WERI-Rb-1 (cell line): ENCODE data around the gene DAZAP1.

Source experiments
- DNase-seq: peaks from one replicate; pipeline ENCODE4 v3.0.0-alpha.2; 2020
- H3K27ac ChIP-seq: fragments of 250-450 bp; sonication (Bioruptor Pico); 2 replicates; pipeline ENCODE4 v1.5.1; 2020; ENCODE audit warnings: mild to moderate bottlenecking, moderate library complexity
- H3K27me3 ChIP-seq: fragments of 250-450 bp; sonication (Bioruptor Pico); 2 replicates; pipeline ENCODE4 v1.5.1; 2021; ENCODE audit warnings: mild to moderate bottlenecking, low read depth, moderate library complexity; ENCODE audit not compliant: insufficient read depth, severe bottlenecking
- H3K36me3 ChIP-seq: fragments of 250-450 bp; sonication (Bioruptor Pico); 2 replicates; pipeline ENCODE4 v1.5.1; 2020; ENCODE audit warnings: mild to moderate bottlenecking, moderate library complexity
- H3K4me3 ChIP-seq: 2 replicates; pipeline ENCODE4 v1.5.1; 2011; ENCODE audit warnings: low read depth, mild to moderate bottlenecking, control low read depth, low read length
- H3K9me3 ChIP-seq: fragments of 250-450 bp; sonication (Bioruptor Pico); 2 replicates; pipeline ENCODE4 v1.5.1; 2021; ENCODE audit warnings: mild to moderate bottlenecking, moderate library complexity; ENCODE audit not compliant: severe bottlenecking
- TF ChIP-seq, protein P1 (sequence below): IDR thresholded peaks from 2 replicates; pipeline ENCODE4 v1.5.1; 2011; ENCODE audit warnings: low read depth, mild to moderate bottlenecking, control low read depth, inconsistent platforms, low read length

The DAZAP1 gene

DNA sequence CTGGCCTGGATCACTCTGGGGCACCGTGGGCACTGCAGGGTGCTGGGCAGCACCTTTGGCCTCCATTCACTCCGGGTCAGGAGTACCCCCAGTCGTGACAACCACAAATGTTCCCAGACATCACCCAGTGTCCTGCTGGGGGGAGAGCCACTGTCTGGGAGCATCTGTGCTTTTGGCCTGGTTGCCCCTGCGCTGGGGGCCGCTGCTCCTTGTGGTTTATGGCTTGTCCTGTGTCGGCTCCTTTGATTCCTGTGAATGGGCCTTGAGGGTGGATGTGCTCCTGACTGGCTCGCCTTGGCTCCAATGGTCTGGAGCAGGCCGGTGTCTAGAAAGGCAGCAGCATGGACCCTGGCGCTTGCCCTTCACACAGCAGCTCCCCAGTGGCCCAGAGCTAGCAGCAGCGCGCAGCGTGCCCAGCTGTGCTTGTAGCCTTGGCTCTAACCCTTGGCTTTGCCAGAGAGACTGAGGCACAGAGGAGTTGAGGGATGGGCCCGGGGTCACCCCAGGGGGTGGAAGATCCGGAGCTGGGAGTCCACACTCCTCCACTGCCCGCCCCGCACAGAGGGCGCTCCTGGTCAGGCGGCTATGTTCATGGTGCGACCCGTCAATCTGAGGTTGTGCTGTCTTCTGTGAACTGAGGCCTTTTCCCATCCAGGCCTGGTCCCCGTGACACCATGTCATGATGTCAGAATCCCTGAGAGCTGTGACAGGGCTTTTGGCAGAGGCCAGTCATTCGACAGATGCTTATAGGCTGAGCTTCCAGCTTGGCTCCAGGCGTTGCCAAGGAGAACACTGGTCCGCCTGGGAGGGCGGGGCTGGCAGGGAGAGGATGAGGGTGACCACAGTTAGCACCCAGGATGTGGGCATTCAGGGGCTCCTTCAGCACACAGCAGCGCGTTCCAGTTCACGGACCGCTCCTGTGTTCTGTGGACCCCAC, 4.1 kb downstream of the DAZAP1 start:
- TF ChIP-seq, protein P1, sequence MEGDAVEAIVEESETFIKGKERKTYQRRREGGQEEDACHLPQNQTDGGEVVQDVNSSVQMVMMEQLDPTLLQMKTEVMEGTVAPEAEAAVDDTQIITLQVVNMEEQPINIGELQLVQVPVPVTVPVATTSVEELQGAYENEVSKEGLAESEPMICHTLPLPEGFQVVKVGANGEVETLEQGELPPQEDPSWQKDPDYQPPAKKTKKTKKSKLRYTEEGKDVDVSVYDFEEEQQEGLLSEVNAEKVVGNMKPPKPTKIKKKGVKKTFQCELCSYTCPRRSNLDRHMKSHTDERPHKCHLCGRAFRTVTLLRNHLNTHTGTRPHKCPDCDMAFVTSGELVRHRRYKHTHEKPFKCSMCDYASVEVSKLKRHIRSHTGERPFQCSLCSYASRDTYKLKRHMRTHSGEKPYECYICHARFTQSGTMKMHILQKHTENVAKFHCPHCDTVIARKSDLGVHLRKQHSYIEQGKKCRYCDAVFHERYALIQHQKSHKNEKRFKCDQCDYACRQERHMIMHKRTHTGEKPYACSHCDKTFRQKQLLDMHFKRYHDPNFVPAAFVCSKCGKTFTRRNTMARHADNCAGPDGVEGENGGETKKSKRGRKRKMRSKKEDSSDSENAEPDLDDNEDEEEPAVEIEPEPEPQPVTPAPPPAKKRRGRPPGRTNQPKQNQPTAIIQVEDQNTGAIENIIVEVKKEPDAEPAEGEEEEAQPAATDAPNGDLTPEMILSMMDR, result no peak
- H3K9me3 ChIP-seq, result no peaks in the 10 kb centered on the region
- no peaks in the 10 kb centered on the region for H3K27me3 ChIP-seq
- peaks cover 74% of the 10 kb centered on the region for H3K36me3 ChIP-seq
- no peak overlapping the region for H3K4me3 ChIP-seq
- no peak for DNase-seq
- H3K27ac ChIP-seq, result no peak overlapping the region

DNA sequence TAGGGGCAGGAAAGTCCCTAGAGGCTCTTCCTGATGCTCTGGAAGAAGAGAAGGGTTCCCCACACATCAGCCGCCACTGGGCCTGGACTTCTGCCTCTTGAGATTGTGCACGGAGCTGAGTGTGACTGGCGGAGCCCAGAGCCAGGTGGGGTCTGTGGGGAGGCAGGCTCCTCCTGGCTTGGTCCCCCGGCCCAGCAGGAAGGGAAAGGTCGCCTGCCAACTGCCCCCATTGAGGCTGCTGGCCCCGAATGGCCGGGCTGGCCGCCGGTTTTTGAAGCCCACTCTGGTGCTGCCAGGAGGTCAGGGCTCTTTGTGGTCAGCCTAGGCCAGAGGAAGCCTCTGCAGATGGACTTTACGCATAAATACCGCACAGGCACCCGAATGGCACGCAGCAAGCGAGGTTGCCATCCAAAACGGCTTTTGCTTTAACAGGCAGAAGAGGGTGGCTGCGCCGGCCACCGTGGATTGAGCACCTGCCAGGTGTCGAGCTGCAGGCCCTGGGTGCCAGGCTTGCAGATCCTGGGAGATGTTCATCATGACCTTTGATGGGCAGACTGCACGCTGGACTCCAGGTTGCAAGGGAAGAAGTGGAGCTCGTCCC, 5.0 kb downstream of the DAZAP1 start:
- TF ChIP-seq, protein P1, result no peak
- no peak overlapping the region for H3K27ac ChIP-seq
- DNase-seq, result no peak
- no peak overlapping the region for H3K4me3 ChIP-seq
- no peaks in the 10 kb centered on the region for H3K27me3 ChIP-seq
- no peaks in the 10 kb centered on the region for H3K9me3 ChIP-seq
- peaks cover 82% of the 10 kb centered on the region for H3K36me3 ChIP-seq

DNA sequence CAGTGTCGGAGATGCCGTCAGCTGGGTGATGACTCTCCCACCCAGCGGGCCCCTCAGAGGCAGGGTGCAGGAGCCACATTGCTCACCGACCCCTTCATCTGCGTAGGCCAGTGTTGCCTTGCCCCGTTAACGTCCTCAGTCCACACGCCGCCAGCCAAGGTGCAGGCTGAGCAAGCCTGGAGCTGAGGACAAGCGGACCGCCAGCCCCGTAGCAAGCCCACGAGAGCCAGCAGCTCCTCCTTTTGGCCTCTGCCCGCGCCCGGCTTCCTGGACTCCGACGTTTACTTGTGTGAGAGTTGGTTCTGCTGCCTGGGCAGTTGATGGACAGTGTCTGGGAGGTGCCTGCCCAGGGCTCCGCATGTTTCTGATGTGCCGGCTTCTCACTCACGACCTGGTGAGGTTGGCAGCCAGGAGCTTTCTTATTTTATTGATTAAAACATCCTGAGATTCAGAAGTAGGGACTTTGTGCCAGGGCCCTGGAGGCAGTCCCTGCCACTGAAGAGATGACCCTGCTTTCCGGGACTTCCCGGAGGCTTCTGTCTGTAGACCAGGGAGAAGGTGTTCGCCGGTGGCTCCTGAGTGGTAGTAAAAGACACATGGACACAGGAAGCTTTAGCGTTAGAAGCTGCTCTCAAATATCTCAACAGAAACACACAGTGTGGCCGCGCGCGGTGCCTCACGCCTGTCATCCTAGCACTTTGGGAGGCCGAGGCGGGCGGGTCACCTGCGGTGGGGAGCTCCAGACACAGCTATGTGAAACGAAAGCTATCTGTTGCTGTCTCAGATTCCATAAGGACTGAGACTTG, 5.8 kb downstream of the DAZAP1 start:
- H3K9me3 ChIP-seq, result no peaks in the 10 kb centered on the region
- H3K27me3 ChIP-seq, result no peaks in the 10 kb centered on the region
- H3K36me3 ChIP-seq, result peaks cover 86% of the 10 kb centered on the region
- no peak for DNase-seq
- TF ChIP-seq, protein P1, result no peak
- no peak overlapping the region for H3K27ac ChIP-seq
- H3K4me3 ChIP-seq, result no peak overlapping the region

DNA sequence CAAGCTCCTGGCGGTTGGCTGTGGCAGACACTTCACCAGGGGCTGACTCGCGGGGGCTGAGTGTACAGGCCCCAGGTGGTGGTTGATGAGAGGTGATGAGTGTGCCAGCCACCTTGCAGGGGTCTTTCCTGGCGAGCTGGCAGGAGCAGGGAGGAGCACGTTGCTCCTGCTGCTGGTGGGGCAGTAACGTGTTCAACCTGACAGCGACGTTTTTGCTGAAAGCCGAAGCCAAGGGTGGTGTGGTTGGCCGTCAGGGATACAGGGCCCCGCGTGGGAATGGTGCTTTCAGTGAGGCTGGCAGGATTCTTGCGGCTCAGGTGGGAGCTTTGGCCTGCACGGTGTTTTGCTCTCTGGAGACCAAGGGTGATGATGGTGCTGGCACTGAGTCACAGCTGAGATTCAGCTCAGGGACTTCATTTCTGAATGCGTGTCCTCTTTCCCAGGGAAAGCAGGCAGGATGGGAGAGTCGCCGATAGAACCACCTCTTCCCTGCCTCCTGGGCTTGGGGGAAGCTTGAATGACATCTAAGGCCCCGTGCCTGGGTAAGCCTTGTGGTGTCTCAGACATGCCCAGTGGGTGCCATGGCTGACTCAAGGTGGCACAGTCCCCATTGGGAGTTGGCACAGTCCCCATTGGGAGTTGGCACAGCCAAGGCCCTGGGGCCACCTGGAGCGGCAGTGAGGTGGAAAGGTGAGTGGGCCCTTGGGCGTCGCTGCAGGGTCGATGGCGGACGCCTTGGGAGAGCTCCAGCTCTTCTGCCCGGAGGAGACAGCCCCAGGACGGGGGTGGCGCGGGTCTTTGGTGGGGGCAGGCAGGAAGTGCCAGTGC, 8.8 kb downstream of the DAZAP1 start:
- TF ChIP-seq, protein P1, result no peak
- H3K27me3 ChIP-seq, result no peaks in the 10 kb centered on the region
- H3K36me3 ChIP-seq, result peaks cover 74% of the 10 kb centered on the region
- no peak overlapping the region for H3K27ac ChIP-seq
- no peaks in the 10 kb centered on the region for H3K9me3 ChIP-seq
- DNase-seq, result no peak
- no peak overlapping the region for H3K4me3 ChIP-seq

DNA sequence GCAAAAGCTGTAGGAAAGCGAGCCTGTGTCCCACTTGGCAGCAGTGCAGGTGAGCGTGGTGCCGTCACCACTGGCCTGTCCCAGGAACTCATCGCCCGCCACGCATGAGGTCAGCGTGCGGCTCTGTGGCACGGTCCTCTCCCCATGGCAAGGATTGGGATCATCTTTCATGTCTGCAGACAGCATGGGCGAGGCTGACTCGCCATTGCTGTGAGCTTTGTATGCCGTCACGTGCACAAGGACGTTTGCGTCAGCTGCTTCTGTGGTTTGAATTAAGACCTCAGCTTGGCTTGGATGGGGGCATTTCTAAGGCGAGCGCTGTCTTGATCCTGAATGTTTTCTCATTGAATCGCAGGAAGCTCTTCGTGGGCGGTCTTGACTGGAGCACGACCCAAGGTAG, 9.8 kb downstream of the DAZAP1 start:
- Histone ChIP-seq H3K27me3 (no peaks in the 10 kb centered on the region), H3K27ac (no peak overlapping the region), H3K9me3 (no peaks in the 10 kb centered on the region), H3K36me3 (peaks cover 74% of the 10 kb centered on the region), H3K4me3 (no peak overlapping the region)
- no peak for DNase-seq
- TF ChIP-seq, protein P1, result no peak
